ENCODE measurements around the gene EIF5A2. TPM values are rescaled to one million over a fixed set of nuclear protein-coding genes. Genes with fewer than 3 reads are reported as not detected.

Gene EIF5A2
- 3.7 and 10.0 TPM in 2 replicates for total RNA-seq (ENCODE audit: low replicate concordance)
- long read RNA-seq, full-length matches to known transcripts, result 1 of 2 reads
- long read RNA-seq, partial matches to known transcripts, result 1 of 2 reads
- long read RNA-seq, other reads (novel, unspliced or antisense), result 0 of 2 reads

GRCh38 chr3:170908235-170909116 lies at the start of gene EIF5A2:
Gene EIF5A2 (minus strand): TSS chr3:170908637. CDS start chr3:170907806, 831 bp downstream.
- H3K4me3 Mint-ChIP-seq, result peak within 1 kb of the TSS; percentile 96
- H3K36me3 Mint-ChIP-seq, result peaks cover 8% of the 10 kb centered on the region
- H3K9me3 Mint-ChIP-seq, result peaks cover 20% of the 10 kb centered on the region
- H3K4me1 Mint-ChIP-seq (ENCODE audit: unreplicated experiment), result peaks cover 13% of the 10 kb centered on the region
- peak; percentile 85 for DNase-seq (ENCODE audit: extremely low spot score, unreplicated experiment)
- peaks cover 14% of the 10 kb centered on the region for H3K27me3 Mint-ChIP-seq
- TF ChIP-seq CTCF (conservative IDR thresholded peaks at IDR 0.05), result no peak
- H3K27ac Mint-ChIP-seq, result peak within 1 kb of the TSS; percentile 84

GRCh38 chr3:170956647-170957046 lies 48.2 kb upstream of the EIF5A2 start:
- no peak for DNase-seq (ENCODE audit: extremely low spot score, unreplicated experiment)
- no peaks in the 10 kb centered on the region for H3K36me3 Mint-ChIP-seq
- H3K27ac Mint-ChIP-seq, result no peak overlapping the region
- H3K4me1 Mint-ChIP-seq (ENCODE audit: unreplicated experiment), result peaks cover 1% of the 10 kb centered on the region
- no peaks in the 10 kb centered on the region for H3K9me3 Mint-ChIP-seq
- TF ChIP-seq CTCF (conservative IDR thresholded peaks at IDR 0.05), result no peak
- no peaks in the 10 kb centered on the region for H3K27me3 Mint-ChIP-seq
- H3K4me3 Mint-ChIP-seq, result no peak overlapping the region

GRCh38 chr3:170953736-170954135 lies 45.3 kb upstream of the EIF5A2 start:
- Mint-ChIP-seq H3K27ac (no peak overlapping the region), H3K36me3 (no peaks in the 10 kb centered on the region), H3K27me3 (no peaks in the 10 kb centered on the region), H3K4me3 (no peak overlapping the region), H3K9me3 (no peaks in the 10 kb centered on the region), H3K4me1 (ENCODE audit: unreplicated experiment) (no peaks in the 10 kb centered on the region)
- TF ChIP-seq CTCF (conservative IDR thresholded peaks at IDR 0.05), result no peak
- DNase-seq (ENCODE audit: extremely low spot score, unreplicated experiment), result no peak

GRCh38 chr3:170953229-170953628 lies 44.8 kb upstream of the EIF5A2 start:
- no peaks in the 10 kb centered on the region for H3K9me3 Mint-ChIP-seq
- TF ChIP-seq CTCF (conservative IDR thresholded peaks at IDR 0.05), result no peak
- no peaks in the 10 kb centered on the region for H3K36me3 Mint-ChIP-seq
- no peak for DNase-seq (ENCODE audit: extremely low spot score, unreplicated experiment)
- H3K4me1 Mint-ChIP-seq (ENCODE audit: unreplicated experiment), result no peaks in the 10 kb centered on the region
- no peak overlapping the region for H3K4me3 Mint-ChIP-seq
- no peak overlapping the region for H3K27ac Mint-ChIP-seq
- no peaks in the 10 kb centered on the region for H3K27me3 Mint-ChIP-seq

GRCh38 chr3:170949211-170949610 lies 40.8 kb upstream of the EIF5A2 start:
- Mint-ChIP-seq H3K4me3 (no peak overlapping the region), H3K27me3 (no peaks in the 10 kb centered on the region), H3K36me3 (no peaks in the 10 kb centered on the region), H3K4me1 (ENCODE audit: unreplicated experiment) (no peaks in the 10 kb centered on the region), H3K9me3 (no peaks in the 10 kb centered on the region), H3K27ac (no peak overlapping the region)
- no peak for TF ChIP-seq CTCF (conservative IDR thresholded peaks at IDR 0.05)
- no peak for DNase-seq (ENCODE audit: extremely low spot score, unreplicated experiment)
